ENCODE results near the gene ZBTB20.

The ZBTB20 gene

DNA sequence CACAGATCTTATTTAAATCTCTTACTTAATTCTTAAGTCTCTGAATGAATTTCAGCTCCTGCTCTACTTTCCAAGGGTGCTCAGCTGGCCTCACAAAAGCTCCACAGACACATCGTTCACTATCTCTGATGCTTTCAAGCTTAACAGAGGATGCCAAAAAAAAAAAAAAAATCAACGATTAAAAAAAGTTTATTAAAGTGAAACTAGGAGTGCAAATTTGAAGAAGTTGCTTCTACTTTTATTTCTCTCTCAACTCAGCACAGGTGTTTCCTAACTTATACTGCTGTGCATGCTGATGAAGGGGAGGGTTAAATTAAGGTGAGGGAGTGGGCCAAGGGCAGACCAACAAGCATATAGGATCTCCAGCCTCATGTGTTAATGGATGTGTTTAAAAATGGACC, 696.0 kb downstream of the ZBTB20 start:
- in situ Hi-C loops (cut with MboI; ENCODE audit: low pct_unique_long_range_greater_than_20kb, low sequenced_read_pairs, unreplicated experiment), result no loop called here
- TF ChIP-seq, protein P1, sequence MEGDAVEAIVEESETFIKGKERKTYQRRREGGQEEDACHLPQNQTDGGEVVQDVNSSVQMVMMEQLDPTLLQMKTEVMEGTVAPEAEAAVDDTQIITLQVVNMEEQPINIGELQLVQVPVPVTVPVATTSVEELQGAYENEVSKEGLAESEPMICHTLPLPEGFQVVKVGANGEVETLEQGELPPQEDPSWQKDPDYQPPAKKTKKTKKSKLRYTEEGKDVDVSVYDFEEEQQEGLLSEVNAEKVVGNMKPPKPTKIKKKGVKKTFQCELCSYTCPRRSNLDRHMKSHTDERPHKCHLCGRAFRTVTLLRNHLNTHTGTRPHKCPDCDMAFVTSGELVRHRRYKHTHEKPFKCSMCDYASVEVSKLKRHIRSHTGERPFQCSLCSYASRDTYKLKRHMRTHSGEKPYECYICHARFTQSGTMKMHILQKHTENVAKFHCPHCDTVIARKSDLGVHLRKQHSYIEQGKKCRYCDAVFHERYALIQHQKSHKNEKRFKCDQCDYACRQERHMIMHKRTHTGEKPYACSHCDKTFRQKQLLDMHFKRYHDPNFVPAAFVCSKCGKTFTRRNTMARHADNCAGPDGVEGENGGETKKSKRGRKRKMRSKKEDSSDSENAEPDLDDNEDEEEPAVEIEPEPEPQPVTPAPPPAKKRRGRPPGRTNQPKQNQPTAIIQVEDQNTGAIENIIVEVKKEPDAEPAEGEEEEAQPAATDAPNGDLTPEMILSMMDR (IDR thresholded peaks at IDR 0.05; ENCODE audit: extremely low read depth, insufficient read depth, missing control alignments), result no peak
- no peak for DNase-seq (ENCODE audit: low spot score)

DNA sequence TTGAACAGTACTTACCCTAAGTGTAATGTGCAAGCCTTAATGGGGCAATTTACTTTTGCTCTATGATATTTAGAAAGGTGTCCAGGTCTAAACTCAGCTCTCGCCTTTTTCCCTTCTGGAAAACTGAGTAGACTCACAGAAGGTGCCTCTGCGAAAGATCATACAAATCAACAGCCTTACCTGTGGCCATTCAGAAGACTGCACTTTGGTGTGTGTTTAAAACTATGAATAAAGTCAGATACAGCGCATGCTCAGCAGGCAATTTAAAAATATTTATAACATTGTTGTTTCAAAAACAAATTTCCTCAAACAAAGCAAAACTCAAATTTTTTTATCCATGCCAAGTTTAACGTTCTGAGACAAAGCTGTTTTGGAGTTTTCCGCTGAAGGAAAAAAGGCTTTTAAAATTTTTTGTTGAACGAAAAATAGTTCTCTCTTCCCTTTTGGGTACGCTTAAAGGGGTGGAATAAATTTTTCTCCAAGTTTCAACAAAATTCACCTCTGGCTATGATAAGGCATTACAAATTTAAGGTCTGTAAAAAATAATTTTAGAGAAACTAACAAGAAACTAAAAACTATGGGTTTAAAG, 697.0 kb downstream of the ZBTB20 start:
- no peak for DNase-seq (ENCODE audit: low spot score)
- in situ Hi-C loops (cut with MboI; ENCODE audit: low pct_unique_long_range_greater_than_20kb, low sequenced_read_pairs, unreplicated experiment), result no loop called here
- TF ChIP-seq, protein P1 (IDR thresholded peaks at IDR 0.05; ENCODE audit: extremely low read depth, insufficient read depth, missing control alignments), result no peak

DNA sequence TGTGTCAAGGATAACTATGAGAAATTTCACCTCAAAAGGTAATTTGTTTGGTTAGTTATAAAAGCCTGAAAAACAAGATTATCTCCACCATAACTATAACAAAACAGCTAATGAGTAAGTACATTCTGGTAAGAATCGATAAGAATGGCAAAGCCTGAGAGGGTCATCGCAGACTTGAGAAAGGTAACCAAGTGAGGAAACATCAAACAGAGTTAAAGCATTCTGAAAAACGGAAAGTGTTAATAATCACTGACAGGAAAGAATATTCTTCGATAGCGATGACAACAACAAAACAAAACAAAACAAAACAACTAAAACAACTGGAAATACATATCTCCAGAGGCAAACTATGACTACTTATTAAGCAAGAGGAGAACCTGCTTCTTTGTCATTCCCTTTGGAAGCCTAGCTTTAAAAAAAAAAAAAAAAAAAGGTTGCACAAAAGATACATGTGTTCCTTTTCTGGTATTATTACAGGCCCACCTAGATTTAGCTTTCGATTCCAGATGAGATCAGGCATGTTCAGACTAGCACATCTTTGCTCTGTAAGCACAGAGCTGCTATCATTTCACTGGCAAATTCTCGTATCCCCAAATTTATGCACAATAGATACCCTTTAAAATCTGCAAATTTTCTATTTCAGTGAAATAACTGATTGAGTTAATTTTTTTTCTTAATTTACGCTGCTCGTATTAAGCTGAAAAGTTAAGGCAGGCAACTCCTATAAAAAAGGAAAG, 697.6 kb downstream of the ZBTB20 start:
- in situ Hi-C loops (cut with MboI; ENCODE audit: low pct_unique_long_range_greater_than_20kb, low sequenced_read_pairs, unreplicated experiment), result no loop called here
- no peak for DNase-seq (ENCODE audit: low spot score)
- TF ChIP-seq, protein P1 (IDR thresholded peaks at IDR 0.05; ENCODE audit: extremely low read depth, insufficient read depth, missing control alignments), result no peak

DNA sequence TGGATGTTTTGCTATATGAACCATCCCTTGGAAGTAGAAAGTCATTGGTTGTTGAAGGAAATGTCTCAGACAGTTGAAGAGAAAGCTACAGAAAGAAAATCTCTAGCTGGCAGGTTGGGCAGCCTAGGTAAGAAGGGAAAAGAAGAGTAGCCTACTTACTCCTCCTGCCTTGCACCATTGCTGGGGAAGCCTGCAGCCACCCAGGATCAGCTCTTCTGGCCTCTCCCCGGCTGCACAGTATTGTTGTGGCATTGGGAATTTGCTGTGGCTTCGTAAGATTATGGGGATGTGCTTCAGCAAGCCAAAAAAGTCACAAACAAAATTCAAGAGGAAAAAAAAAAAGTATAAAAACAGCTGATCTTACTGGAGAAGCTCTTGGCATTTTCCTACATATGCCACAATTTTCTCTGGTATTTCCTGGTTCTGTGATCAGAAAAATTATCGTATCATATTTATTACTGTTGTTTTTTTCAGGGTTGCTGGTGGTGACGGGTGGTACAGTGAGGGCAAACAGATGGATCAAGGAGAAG, 699.1 kb downstream of the ZBTB20 start:
- in situ Hi-C loops (cut with MboI; ENCODE audit: low pct_unique_long_range_greater_than_20kb, low sequenced_read_pairs, unreplicated experiment), result no loop called here
- no peak for DNase-seq (ENCODE audit: low spot score)
- TF ChIP-seq, protein P1 (IDR thresholded peaks at IDR 0.05; ENCODE audit: extremely low read depth, insufficient read depth, missing control alignments), result no peak

DNA sequence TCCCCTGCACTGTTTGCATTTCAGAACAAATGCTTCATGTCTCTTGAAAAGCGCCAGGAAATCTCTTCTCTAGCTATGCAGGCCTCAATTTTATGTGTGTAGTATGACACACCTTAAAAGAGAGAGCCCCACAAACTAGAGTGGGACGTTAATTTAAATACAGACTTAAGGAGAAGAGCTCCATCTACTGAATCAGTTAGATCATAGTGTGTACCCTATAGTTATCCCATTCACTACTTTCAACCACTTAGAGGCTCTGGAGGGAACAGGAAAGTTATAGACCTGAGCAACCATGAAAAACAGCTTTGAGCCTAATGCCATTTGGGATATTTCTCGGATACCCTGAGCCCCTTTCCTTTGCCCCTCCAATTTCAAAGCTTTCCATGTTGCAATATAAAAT, 699.5 kb downstream of the ZBTB20 start:
- in situ Hi-C loops (cut with MboI; ENCODE audit: low pct_unique_long_range_greater_than_20kb, low sequenced_read_pairs, unreplicated experiment), result no loop called here
- TF ChIP-seq, protein P1 (IDR thresholded peaks at IDR 0.05; ENCODE audit: extremely low read depth, insufficient read depth, missing control alignments), result peak; percentile 6
- no peak for DNase-seq (ENCODE audit: low spot score)

DNA sequence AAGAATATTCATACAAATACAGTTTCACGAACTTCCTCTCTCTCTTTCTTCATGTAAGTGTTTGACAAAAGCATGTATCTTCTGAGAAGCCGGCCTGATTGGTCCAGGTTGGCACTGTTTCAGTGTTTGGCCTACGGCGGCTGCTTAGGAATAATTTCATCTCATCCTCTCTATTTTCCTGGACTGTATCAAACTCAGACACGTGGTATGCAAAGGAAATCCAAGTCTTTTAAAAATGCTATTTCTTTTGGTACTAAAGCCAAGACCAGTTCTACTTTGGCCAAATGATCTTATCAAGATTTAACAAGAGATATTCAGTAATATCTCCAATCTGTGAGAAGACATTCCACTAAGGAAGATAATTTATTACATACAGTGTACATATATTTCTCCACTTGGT, 700.5 kb downstream of the ZBTB20 start:
- TF ChIP-seq, protein P1 (IDR thresholded peaks at IDR 0.05; ENCODE audit: extremely low read depth, insufficient read depth, missing control alignments), result no peak
- DNase-seq (ENCODE audit: low spot score), result no peak
- in situ Hi-C loops (cut with MboI; ENCODE audit: low pct_unique_long_range_greater_than_20kb, low sequenced_read_pairs, unreplicated experiment), result no loop called here
